IPS DF 6.9 (cell line): Measurements from ENCODE around the gene STOX1.
"Not testable (repeated sequence)": the region's sequence is repeated elsewhere in the genome, so short reads cannot be mapped to it uniquely, and the experiment has no call there.

Source experiments
- DNase-seq: peaks from one replicate; pipeline ENCODE4 v3.0.0-alpha.2; 2013; ENCODE audit warnings: low read depth, low spot score
- H3K27ac ChIP-seq: one replicate; pipeline ENCODE4 v1.5.1; 2013; ENCODE audit warnings: low read length, control low read depth
- H3K27me3 ChIP-seq: 2 replicates; pipeline ENCODE4 v1.6.1; 2013; ENCODE audit warnings: mild to moderate bottlenecking, low read length; ENCODE audit not compliant: control insufficient read depth, insufficient read depth
- H3K36me3 ChIP-seq: 2 replicates; pipeline ENCODE4 v1.6.1; 2013; ENCODE audit warnings: low read length; ENCODE audit not compliant: control insufficient read depth, insufficient read depth
- H3K4me1 ChIP-seq: 2 replicates; pipeline ENCODE4 v1.6.1; 2013; ENCODE audit warnings: low read length; ENCODE audit not compliant: control insufficient read depth, insufficient read depth
- H3K4me3 ChIP-seq: 2 replicates; pipeline ENCODE4 v1.5.1; 2013; ENCODE audit warnings: mild to moderate bottlenecking, low read length
- H3K9me3 ChIP-seq: 2 replicates; pipeline ENCODE4 v1.6.1; 2013; ENCODE audit warnings: low read length, inconsistent platforms; ENCODE audit not compliant: control insufficient read depth, insufficient read depth
- WGBS: extraction: QIAGEN DNeasy Blood & Tissue Kit; methylation state at CpG from one replicate; pipeline ENCODE4 v1.1.7; 2013; ENCODE audit warnings: mixed read lengths, missing lambda C conversion rate; ENCODE audit not compliant: insufficient read length, insufficient coverage; 5-methylcytosine and 5-hydroxymethylcytosine counted together

Gene STOX1

GRCh38 chr10:68929157-68929556 is 101.8 kb downstream of the STOX1 start:
- not testable (repeated sequence) for H3K36me3 ChIP-seq, DNase-seq
- no CpG with 5 or more reads among the region's 2 CpGs for WGBS

GRCh38 chr10:68929888-68930287 is 102.6 kb downstream of the STOX1 start:
- H3K9me3 ChIP-seq, H3K4me1 ChIP-seq, H3K4me3 ChIP-seq, H3K27me3 ChIP-seq, H3K36me3 ChIP-seq, H3K27ac ChIP-seq, DNase-seq: not testable (repeated sequence)
- WGBS = no CpG with 5 or more reads among the region's 8 CpGs

More at GRCh38 chr10:68929157-68929556, 101.8 kb downstream of the STOX1 start:
- H3K9me3 ChIP-seq, H3K4me1 ChIP-seq, H3K27me3 ChIP-seq, H3K4me3 ChIP-seq, H3K27ac ChIP-seq: not testable (repeated sequence)

- H3K27me3 ChIP-seq, H3K9me3 ChIP-seq, H3K27ac ChIP-seq, H3K4me1 ChIP-seq, H3K4me3 ChIP-seq, H3K36me3 ChIP-seq, DNase-seq: not testable (repeated sequence)
- no CpG with 5 or more reads among the region's 3 CpGs for WGBS
These were observed 105.5 kb downstream of the STOX1 start for GRCh38 chr10:68932860-68933259.

GRCh38 chr10:68934994-68935393 is 107.7 kb downstream of the STOX1 start:
- DNase-seq = no peak
- no peak overlapping the region for H3K27ac ChIP-seq
- H3K27me3 ChIP-seq = no peaks in the 10 kb centered on the region
- H3K4me3 ChIP-seq = no peak overlapping the region
- H3K9me3 ChIP-seq = no peaks in the 10 kb centered on the region
- H3K36me3 ChIP-seq = peaks cover 2% of the 10 kb centered on the region; the same call in 1 of the 2 replicates
- H3K4me1 ChIP-seq = no peaks in the 10 kb centered on the region

GRCh38 chr10:68938117-68938516 is 110.8 kb downstream of the STOX1 start:
- Histone ChIP-seq H3K4me1 (no peaks in the 10 kb centered on the region), H3K4me3 (no peak overlapping the region), H3K9me3 (no peaks in the 10 kb centered on the region), H3K27me3 (no peaks in the 10 kb centered on the region), H3K27ac (no peak overlapping the region), H3K36me3 (peaks cover 2% of the 10 kb centered on the region; the same call in 1 of the 2 replicates)
- DNase-seq = no peak
- WGBS = no CpG with 5 or more reads among the region's 2 CpGs

GRCh38 chr10:68938884-68939283 is 111.6 kb downstream of the STOX1 start:
- DNase-seq = no peak
- H3K4me3 ChIP-seq = no peak overlapping the region
- no peaks in the 10 kb centered on the region for H3K9me3 ChIP-seq
- H3K27me3 ChIP-seq = no peaks in the 10 kb centered on the region
- no peak overlapping the region for H3K27ac ChIP-seq
- H3K4me1 ChIP-seq = no peaks in the 10 kb centered on the region
- peaks cover 2% of the 10 kb centered on the region; the same call in 1 of the 2 replicates for H3K36me3 ChIP-seq
- WGBS = no CpG with 5 or more reads among the region's 2 CpGs

GRCh38 chr10:68940917-68941316 is 113.6 kb downstream of the STOX1 start:
- H3K27me3 ChIP-seq, H3K36me3 ChIP-seq: not testable (repeated sequence)

More at GRCh38 chr10:68940917-68941316, 113.6 kb downstream of the STOX1 start:
- not testable (repeated sequence) for H3K4me1 ChIP-seq, DNase-seq, H3K9me3 ChIP-seq, H3K27ac ChIP-seq, H3K4me3 ChIP-seq
